ENCODE measurements around the gene ANGPTL8. TPM values are rescaled to one million over a fixed set of nuclear protein-coding genes. Genes with fewer than 3 reads are reported as not detected.

ANGPTL8 gene
- total and polyA plus RNA-seq, 2 of the 13 experiments (the other 11 are each of a cell fraction or from before 2014, with no cell fraction given), result 27.3 to 243 TPM

DNA sequence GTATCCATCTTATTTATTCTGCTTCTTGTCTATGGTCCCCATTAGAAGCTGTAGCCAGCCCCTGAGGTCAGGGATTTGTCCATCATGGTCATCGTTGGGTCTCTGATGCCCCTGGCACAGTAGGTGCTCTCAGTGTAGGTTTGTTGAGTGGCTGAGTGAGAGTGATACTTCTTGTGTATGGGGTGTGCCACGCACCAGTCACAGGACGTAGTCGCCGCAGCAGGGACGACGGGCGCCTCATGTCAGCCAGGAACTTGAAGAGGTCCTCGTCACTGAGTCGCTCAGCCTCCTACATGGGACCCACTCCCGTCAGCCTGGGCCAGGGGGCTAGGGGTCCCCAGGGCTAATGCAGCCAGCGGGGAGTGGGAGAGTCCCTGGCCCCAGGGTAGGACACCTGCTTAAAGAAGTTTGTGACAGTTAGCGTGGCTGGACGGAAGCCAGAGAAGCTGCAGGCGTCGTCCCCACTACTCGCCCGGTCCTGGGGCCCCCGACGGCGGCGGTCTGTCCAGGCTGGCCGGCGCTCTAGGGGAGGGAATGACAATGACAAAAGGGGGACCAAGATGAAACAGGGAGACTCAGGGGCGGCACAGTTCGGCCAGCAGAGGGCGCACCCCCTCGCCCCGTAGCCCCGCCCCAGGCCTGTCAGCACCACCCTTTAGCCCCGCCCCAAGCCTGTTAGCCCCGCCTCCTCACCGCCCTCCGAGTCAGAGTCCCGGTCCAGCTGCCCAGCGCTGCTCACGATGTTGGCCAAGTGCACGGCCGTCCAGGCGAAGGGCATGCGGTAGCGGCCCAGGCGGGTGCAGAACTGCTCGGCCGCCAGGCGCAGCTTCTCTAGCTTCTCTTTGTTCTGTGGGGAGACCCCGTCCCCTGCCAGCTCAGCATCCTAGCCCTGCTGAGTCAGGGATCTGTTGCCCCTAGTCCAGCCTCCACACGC is 3.7 kb downstream of the ANGPTL8 start (continued):
- TF ChIP-seq, protein P1, sequence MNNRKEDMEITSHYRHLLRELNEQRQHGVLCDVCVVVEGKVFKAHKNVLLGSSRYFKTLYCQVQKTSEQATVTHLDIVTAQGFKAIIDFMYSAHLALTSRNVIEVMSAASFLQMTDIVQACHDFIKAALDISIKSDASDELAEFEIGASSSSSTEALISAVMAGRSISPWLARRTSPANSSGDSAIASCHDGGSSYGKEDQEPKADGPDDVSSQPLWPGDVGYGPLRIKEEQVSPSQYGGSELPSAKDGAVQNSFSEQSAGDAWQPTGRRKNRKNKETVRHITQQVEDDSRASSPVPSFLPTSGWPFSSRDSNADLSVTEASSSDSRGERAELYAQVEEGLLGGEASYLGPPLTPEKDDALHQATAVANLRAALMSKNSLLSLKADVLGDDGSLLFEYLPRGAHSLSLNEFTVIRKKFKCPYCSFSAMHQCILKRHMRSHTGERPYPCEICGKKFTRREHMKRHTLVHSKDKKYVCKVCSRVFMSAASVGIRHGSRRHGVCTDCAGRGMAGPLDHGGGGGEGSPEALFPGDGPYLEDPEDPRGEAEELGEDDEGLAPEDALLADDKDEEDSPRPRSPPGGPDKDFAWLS (CRISPR knock-in tag; IDR thresholded peaks at IDR 0.05; ENCODE audit: borderline replicate concordance), result no peak
- TF ChIP-seq ZC3H4 (CRISPR knock-in tag; IDR thresholded peaks at IDR 0.05; ENCODE audit: borderline replicate concordance), result 0 out of 2 replicates have a peak, but pooled peaks have one; percentile 30
- no peak for TF ChIP-seq SIX4 (CRISPR knock-in tag; IDR thresholded peaks at IDR 0.05)
- TF ChIP-seq, protein P2, sequence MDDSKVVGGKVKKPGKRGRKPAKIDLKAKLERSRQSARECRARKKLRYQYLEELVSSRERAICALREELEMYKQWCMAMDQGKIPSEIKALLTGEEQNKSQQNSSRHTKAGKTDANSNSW (CRISPR knock-in tag; IDR thresholded peaks at IDR 0.05; ENCODE audit: borderline replicate concordance), result no peak
- no peak for TF ChIP-seq NONO (IDR thresholded peaks at IDR 0.05)
- peak; percentile 61; the same call in 1 of the 2 replicates for TF ChIP-seq NONO (CRISPR knock-in tag; conservative IDR thresholded peaks at IDR 0.05)
- TF ChIP-seq, protein P3, sequence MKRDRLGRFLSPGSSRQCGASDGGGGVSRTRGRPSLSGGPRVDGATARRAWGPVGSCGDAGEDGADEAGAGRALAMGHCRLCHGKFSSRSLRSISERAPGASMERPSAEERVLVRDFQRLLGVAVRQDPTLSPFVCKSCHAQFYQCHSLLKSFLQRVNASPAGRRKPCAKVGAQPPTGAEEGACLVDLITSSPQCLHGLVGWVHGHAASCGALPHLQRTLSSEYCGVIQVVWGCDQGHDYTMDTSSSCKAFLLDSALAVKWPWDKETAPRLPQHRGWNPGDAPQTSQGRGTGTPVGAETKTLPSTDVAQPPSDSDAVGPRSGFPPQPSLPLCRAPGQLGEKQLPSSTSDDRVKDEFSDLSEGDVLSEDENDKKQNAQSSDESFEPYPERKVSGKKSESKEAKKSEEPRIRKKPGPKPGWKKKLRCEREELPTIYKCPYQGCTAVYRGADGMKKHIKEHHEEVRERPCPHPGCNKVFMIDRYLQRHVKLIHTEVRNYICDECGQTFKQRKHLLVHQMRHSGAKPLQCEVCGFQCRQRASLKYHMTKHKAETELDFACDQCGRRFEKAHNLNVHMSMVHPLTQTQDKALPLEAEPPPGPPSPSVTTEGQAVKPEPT (CRISPR knock-in tag; IDR thresholded peaks at IDR 0.05; ENCODE audit: low read depth), result peak; percentile 61; the same call in 1 of the 2 replicates
- TF ChIP-seq, protein P4, sequence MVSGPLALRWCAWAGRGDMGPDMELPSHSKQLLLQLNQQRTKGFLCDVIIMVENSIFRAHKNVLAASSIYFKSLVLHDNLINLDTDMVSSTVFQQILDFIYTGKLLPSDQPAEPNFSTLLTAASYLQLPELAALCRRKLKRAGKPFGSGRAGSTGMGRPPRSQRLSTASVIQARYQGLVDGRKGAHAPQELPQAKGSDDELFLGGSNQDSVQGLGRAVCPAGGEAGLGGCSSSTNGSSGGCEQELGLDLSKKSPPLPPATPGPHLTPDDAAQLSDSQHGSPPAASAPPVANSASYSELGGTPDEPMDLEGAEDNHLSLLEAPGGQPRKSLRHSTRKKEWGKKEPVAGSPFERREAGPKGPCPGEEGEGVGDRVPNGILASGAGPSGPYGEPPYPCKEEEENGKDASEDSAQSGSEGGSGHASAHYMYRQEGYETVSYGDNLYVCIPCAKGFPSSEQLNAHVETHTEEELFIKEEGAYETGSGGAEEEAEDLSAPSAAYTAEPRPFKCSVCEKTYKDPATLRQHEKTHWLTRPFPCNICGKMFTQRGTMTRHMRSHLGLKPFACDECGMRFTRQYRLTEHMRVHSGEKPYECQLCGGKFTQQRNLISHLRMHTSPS (CRISPR knock-in tag; IDR thresholded peaks at IDR 0.05; ENCODE audit: low read depth), result no peak; the same call in 1 of the 2 replicates
- TF ChIP-seq, protein P5, sequence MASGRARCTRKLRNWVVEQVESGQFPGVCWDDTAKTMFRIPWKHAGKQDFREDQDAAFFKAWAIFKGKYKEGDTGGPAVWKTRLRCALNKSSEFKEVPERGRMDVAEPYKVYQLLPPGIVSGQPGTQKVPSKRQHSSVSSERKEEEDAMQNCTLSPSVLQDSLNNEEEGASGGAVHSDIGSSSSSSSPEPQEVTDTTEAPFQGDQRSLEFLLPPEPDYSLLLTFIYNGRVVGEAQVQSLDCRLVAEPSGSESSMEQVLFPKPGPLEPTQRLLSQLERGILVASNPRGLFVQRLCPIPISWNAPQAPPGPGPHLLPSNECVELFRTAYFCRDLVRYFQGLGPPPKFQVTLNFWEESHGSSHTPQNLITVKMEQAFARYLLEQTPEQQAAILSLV (CRISPR knock-in tag; IDR thresholded peaks at IDR 0.05; ENCODE audit: borderline replicate concordance), result no peak; the same call in 1 of the 2 replicates
- peak; percentile 37; the same call in 1 of the 2 replicates for TF ChIP-seq ZMYM2 (CRISPR knock-in tag; IDR thresholded peaks at IDR 0.05)
- TF ChIP-seq, protein P6, sequence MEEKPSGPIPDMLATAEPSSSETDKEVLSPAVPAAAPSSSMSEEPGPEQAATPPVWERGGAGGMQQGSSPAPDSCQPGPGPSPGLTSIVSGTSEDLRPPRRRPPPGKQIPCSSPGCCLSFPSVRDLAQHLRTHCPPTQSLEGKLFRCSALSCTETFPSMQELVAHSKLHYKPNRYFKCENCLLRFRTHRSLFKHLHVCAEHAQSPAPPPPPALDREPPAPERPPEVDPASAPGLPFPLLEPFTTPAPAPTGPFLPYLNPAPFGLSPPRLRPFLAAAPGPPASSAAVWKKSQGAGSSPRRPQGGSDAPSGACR (CRISPR knock-in tag; IDR thresholded peaks at IDR 0.05), result no peak
- no peak; the same call in 1 of the 2 replicates for TF ChIP-seq HMG20A (CRISPR knock-in tag; IDR thresholded peaks at IDR 0.05; ENCODE audit: borderline replicate concordance)
- TF ChIP-seq, protein P7, sequence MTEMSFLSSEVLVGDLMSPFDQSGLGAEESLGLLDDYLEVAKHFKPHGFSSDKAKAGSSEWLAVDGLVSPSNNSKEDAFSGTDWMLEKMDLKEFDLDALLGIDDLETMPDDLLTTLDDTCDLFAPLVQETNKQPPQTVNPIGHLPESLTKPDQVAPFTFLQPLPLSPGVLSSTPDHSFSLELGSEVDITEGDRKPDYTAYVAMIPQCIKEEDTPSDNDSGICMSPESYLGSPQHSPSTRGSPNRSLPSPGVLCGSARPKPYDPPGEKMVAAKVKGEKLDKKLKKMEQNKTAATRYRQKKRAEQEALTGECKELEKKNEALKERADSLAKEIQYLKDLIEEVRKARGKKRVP (CRISPR knock-in tag; IDR thresholded peaks at IDR 0.05), result no peak
- TF ChIP-seq, protein P8, sequence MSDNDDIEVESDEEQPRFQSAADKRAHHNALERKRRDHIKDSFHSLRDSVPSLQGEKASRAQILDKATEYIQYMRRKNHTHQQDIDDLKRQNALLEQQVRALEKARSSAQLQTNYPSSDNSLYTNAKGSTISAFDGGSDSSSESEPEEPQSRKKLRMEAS (IDR thresholded peaks at IDR 0.05), result peak; percentile 55
- no peak for TF ChIP-seq MLLT10 (CRISPR knock-in tag; IDR thresholded peaks at IDR 0.05)
- TF ChIP-seq RNF2 (conservative IDR thresholded peaks at IDR 0.05; ENCODE audit: low read depth), result no peak
- TF ChIP-seq ZNF652 (CRISPR knock-in tag; IDR thresholded peaks at IDR 0.05; ENCODE audit: borderline replicate concordance, low read depth), result no peak; the same call in 1 of the 2 replicates
- no peak for TF ChIP-seq GABPA (IDR thresholded peaks at IDR 0.05; ENCODE audit: low read depth, low read length)
- no peak for TF ChIP-seq GABPA (CRISPR knock-in tag; IDR thresholded peaks at IDR 0.05; ENCODE audit: low read depth)

All from HepG2 (cell line).